ENCODE measurements around the gene ADCY5.

ADCY5 gene

DNA sequence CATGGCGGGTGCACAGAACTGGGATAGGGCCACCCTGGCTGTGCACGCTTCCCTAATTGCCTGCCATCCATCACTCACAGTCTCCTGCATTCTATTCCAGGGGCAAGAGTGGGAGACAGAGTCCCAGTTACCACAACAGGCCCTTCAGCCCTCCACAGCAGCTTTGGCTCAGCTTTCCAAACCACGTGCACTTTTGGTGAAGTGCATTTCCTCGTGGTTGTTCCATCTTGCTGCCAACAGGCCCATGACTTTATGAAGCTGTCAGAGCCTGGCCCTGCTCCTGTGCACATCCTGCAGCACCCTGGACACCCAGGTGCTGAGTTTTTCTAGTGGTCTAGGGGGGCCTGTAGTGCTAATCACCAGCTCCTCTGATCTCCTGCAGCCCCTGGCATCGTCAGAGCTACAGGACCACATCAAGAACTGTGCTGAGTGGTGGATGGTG lies 110.2 kb downstream of the ADCY5 start:
- DNase-seq, result no peak

- no peak for DNase-seq
Observed at GRCh38 chr3:123337948-123338619, 110.8 kb downstream of the ADCY5 start.

DNA sequence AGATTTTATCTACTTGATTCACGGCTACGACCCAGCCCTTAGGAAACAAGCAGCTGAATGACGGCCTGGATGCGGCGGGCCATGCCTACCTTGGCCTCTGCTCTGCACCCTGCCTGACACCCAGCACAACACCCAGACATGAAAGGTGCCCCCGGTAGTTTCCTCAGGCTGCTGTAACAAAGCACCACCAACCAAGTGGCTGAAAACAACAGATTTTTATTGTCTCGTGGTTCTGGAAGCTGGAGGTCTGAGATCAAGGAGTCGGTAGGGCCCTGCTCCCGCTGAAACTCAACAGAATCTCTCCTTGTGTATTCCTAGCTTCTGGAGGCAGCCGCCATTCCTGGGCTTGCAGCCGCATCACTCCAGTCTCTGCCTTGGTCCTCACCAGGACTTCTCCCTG lies 111.7 kb downstream of the ADCY5 start:
- DNase-seq, result no peak

GRCh38 chr3:123336441-123336851 lies 112.4 kb downstream of the ADCY5 start:
- DNase-seq, result no peak

- no peak for DNase-seq
Observed at GRCh38 chr3:123336001-123336400, 112.9 kb downstream of the ADCY5 start.

DNA sequence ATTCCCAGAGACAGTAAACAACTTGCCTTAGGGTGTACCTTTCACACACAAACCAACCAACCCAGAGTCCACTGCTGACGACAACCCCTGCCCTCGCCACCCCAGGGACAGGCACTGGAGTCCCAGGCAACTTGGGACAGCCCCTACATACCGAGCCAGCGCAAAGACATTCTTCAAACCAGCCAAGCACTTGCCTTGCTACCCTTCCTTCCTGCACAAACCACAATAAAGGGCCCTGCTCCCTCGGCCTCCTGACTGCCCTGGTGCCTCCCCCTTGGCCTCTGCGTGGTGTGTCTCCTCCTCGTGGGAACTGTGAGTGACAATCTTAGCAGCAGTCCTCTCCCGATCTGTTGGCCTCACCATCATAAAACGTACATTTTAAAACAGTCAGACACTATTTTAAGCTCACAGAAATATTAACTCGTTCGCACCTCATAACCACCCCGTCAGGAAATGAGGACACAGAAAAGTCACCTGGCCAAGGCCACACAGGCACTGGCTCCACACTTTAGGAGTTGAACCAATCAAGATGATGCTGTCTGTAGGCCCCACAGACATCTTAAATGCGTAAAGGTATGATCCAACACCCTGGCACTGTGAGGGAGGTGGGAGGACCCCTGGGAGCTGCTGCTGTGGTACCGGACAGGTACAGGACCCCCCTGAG lies 113.8 kb downstream of the ADCY5 start:
- no peak for DNase-seq

DNA sequence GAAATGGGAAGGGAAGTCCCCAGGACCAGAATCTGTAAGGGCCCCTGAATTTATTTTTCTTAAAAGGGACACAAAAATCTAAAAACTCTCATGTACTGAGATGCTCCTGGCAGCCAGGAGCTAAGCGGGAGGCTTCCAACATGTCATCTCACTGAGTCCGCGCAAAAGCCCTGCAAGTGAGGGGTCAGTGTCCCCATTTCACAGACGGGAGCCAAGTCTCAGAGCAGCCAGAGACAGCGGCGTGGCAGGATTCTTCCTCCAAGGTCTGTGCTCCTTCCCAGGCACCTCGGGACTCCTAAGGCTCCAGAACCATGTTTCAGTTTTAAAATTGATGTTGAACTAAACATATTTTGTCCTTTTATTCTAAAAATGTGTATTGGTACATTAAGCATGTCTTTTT lies 114.8 kb downstream of the ADCY5 start:
- no peak for DNase-seq

DNA sequence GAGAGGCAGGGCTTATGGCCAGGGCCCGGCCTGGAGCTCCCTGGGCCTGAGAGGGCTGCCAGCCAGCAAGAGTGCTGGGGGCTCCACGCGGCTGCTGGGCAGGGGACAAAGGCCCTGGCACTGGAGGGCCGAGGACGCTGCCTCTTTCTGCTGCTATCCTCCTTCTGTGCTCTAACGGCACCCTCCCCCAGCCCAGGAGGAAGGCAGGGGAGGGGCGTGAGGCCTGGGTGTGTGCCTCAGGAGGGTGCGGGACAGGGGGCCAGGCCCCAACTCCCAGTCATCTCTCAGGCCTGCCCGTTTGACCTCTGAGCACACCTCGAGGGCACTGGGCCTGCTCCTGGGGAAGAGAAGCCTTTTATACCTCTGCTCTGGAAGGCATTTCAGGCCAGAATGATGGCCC lies 115.5 kb downstream of the ADCY5 start:
- DNase-seq, result no peak

DNA sequence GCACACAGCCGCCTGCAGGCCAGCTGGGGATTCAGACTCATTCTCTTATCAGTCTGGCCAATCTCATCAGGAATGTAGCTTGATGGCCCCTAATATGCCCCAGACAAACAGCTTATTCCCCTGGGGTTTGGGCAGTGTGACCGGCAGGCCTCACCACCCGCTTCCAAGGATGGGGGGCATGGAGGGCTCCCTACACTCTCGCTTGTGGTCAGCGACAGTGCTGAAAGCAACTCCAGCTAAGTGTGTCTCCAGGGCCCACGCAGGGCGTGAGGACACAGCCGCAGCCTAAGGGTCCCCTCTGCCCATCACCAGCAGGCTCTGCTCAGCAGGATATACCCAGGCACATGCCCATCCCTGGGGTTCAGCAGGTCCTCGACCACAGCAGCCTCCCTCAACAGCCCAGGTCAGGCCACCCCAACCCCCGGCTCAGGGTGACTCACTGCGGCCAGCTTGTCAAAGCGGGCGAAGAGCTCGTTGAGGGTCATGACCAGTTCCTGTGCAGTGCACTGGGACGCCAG lies 116.7 kb downstream of the ADCY5 start:
- no peak for DNase-seq

- no peak for DNase-seq
Observed at GRCh38 chr3:123331651-123332050, 117.2 kb downstream of the ADCY5 start.

GRCh38 chr3:123331006-123331405 lies 117.9 kb downstream of the ADCY5 start:
- DNase-seq, result no peak

DNA sequence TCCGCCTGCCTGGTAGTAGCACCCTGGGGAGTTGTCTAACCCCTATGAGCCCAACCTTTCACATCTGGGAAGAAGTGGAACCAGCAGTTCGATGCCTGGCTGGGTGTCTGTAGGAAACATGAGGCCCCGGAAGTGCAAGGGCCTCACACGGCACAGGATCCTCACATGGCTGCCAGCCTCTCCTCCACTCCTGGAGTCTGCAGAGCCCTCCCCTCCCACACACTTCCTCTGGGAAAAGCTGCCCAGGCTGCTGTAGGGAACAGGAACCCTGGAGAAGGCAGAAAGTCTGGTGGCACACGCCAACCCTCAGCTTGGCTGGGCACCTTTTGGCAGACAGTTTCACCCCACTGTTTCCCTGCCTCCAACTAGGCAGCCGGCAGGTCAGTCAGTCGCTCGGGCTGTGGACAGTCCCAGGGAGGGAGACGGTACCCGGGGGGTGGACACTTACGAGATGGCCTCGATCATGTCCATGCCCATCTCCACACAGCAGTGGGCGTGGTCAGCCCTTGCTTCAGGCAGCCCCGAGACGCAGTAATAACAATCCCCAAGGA lies 118.4 kb downstream of the ADCY5 start:
- DNase-seq, result no peak

DNA sequence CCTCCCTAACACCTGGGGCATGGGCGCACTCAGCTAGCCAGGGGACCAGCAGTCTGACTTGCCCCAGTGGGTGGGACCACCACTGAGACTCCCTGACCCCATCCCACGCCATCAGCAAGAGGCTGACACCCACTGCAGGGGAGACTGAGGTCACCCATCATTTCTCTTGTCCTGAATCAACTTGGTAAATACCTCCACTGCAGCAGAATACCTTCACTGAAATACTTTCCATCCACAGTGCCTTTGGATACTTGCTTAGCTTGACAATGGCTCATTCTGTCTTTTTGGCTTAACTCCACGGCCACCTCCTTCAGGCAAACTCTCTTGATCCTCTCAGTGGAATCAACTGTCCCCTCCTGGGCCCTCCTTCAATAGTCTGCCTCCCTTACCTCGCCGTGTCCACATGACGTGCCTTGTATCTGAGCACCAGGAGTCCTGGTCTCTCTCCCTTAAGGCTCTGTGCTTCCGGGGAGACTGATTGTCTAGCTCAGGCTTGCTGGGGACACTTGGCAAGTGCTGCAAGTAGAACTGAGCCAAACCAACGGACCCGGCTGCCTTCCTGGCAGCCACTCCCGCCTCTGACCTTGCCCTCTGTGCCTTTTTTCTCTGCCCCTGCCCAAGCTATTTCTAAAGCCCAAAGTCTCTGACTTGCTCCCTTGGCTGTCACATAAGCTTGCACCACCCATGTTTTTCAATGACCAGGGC lies 119.1 kb downstream of the ADCY5 start:
- no peak for DNase-seq

DNA sequence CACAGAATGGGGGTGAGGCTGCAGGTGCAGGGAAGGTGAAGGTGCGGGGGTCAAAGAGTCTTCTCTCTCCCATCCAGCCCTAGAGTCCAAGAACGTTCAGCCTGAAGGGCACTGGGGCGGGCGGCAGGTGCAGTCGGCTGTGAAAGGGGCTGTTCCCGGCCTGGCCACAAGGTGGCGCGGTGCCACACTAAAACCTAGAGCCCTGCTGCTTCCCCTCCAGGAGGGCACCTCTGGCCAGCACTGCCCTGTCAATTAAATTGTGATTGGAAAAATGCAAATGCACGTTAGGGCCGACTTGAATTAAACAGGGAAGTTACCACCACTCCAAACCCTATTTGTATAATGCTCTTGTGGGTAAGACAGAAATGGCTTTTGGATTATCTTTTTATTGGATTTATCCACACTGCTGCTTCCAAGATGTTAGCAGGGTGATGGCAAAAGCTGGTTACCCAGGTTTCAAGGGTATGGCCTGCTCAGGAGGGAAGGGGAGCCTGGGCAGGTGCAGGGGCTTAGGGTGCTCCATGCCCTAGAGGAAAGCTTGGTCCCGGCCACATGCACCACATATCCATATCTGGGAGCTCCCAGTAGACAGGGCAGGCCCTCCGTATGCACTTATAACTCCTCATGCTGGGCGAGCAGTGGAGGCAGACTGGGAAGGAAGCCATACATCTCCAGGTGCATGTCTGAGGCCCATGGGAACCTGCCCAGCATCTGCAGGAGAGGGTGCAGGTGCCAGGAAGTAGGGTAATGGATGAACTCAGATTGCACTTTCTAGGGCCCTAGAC lies 119.8 kb downstream of the ADCY5 start:
- DNase-seq, result peak; percentile 44

DNA sequence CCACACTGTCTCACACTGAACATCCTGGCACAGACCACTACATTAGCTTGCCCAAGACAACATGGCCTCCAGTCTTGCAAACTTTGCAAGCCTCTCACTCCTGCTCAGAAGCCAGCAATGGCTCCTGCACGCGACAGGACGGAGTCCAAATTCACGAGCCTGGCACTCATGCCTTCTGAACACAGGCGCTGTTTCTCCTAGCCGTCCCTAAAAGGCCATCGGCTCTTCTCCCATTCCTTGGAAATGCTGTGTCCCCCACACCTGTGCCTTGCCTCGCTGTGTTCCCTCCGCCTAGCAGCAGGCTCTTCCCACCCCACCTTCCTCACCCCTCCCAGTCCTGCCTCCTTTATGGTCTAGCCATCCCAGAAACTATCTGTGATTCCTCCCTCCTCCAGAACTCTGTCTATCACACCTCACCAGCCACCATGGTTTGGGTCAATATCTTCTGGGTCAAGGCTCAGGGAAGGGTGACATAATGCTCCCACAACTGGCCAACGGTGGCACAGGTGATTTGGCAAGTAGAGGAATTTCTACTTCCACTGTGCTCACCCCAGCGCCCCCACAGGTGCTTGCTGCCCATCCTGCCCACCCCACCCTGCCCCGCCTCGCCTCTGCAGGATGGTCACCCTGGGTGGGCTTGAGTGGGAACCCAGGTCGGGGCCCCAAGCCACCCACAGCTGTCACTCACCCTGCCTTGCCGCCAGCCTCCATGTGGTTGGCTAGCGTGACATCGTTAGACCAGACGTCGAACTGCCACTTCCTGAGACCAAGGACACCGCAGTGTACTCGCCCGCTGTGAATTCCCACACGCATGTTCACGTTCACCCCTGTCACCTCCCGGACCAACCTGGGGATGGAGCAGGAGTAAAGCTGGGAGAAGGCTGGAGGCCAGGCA lies 120.7 kb downstream of the ADCY5 start:
- no peak for DNase-seq

DNA sequence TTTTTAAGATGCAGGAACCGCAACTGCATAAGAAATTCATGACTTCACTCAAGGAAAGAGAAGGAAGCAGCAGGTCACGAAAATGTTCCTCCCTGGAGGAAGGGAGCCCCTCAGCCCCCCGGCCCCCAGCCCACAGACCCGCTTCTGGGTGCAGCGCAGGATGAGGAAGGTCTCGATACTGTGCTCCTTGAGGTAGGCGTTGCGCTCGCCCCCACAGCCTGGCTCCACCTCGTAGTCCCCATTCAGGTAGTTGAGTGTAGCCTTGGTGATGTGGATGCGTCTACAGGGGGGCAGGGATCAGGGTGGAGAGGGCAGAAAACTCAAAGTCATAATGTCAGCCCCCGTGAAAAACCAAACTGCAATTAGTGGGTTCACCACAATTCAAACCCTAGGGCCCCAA lies 121.4 kb downstream of the ADCY5 start:
- DNase-seq, result no peak

DNA sequence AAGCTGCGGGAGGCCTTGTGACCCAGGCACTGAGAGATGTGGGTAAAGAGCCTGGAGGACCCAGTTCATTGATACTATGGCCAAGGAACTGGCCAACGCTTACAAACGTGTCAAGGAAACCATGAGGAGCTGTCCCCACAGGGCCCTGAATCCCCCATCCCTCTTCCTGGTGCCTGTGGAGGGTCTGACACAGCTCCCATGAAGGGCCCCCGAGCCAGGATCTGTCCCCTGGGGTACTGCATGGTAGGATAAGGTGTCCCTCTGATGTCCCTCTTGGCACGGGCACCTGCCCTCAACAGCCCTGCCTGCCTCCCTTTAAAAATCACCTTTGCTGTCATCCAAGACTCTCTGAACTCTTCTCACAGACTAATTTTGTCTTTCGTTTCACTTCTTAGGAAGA lies 122.4 kb downstream of the ADCY5 start:
- DNase-seq, result no peak

GRCh38 chr3:123325766-123326256 lies 123.1 kb downstream of the ADCY5 start:
- DNase-seq, result no peak

- no peak for DNase-seq
Observed at GRCh38 chr3:123324880-123325765, 123.8 kb downstream of the ADCY5 start.

DNA sequence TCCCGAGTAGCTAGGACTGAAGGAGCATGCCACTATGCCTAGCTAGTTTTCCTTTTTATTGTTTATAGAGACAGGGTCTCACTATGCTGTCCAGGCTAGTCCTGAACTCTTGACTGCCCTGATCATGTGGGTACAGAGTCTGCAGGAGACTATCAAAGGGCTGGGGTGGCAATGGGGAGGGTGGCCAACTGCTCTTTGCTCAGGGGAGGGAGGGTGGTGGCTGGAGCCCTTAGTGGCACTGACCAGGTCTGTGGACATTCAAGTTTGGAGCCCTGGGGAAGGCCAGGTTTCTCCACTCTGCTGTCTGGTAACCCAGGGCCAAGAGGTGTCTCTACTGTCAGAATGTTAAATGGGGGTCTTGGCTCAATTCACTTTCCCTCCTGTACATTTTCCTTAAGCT lies 125.1 kb downstream of the ADCY5 start:
- DNase-seq, result no peak

Data from NK-92 treated with Interleukin-12 subunit alpha and Interleukin-12 subunit beta, amount 100 ng/mL, for 24 hours (cell line).